ENCODE results near the gene YWHAQ. TPM values are rescaled to one million over a fixed set of nuclear protein-coding genes. Genes with fewer than 3 reads are reported as not detected.
"Not testable (repeated sequence)": the region's sequence is repeated elsewhere in the genome, so short reads cannot be mapped to it uniquely, and the experiment has no call there.

Gene YWHAQ
- polyA plus RNA-seq, 1 donor, result 467 TPM

GRCh38 chr2:9634133-9634532 lies 3.3 kb upstream of the YWHAQ start:
- no peak for DNase-seq

GRCh38 chr2:9631878-9632700 lies 1.3 kb upstream of the YWHAQ start:
- DNase-seq, result no peak

- DNase-seq, result no peak
Observed at GRCh38 chr2:9631553-9631819, 689 bp upstream of the YWHAQ start.

- peak; percentile 75 for DNase-seq
Observed at GRCh38 chr2:9630117-9630735, 571 bp downstream of the YWHAQ start.

- no peak for DNase-seq
Observed at GRCh38 chr2:9629222-9630116, 1.3 kb downstream of the YWHAQ start.

- DNase-seq, result no peak
Observed at GRCh38 chr2:9627310-9627709, 3.5 kb downstream of the YWHAQ start.

GRCh38 chr2:9623151-9623550 lies 7.6 kb downstream of the YWHAQ start:
- no peak for DNase-seq

GRCh38 chr2:9621655-9622054 lies 9.1 kb downstream of the YWHAQ start:
- DNase-seq, result not testable (repeated sequence)

- no peak for DNase-seq
Observed at GRCh38 chr2:9618410-9618809, 12.4 kb downstream of the YWHAQ start.

- DNase-seq, result no peak
Observed at GRCh38 chr2:9617749-9618148, 13.0 kb downstream of the YWHAQ start.

GRCh38 chr2:9617296-9617695 lies 13.5 kb downstream of the YWHAQ start:
- DNase-seq, result no peak

- DNase-seq, result no peak
Observed at GRCh38 chr2:9614562-9614961, 16.2 kb downstream of the YWHAQ start.

- no peak for DNase-seq
Observed at GRCh38 chr2:9613291-9613690, 17.5 kb downstream of the YWHAQ start.

GRCh38 chr2:9611549-9611912 lies 19.3 kb downstream of the YWHAQ start:
- not testable (repeated sequence) for DNase-seq

GRCh38 chr2:9610781-9611548 lies 19.8 kb downstream of the YWHAQ start:
- no peak for DNase-seq

GRCh38 chr2:9608491-9608890 lies 22.3 kb downstream of the YWHAQ start:
- DNase-seq, result not testable (repeated sequence)

- no peak for DNase-seq
Observed at GRCh38 chr2:9602412-9602811, 28.4 kb downstream of the YWHAQ start.

- DNase-seq, result no peak
Observed at GRCh38 chr2:9601397-9601796, 29.4 kb downstream of the YWHAQ start.

- DNase-seq, result no peak
Observed at GRCh38 chr2:9599430-9599829, 31.4 kb downstream of the YWHAQ start.

- no peak for DNase-seq
Observed at GRCh38 chr2:9596621-9597311, 34.0 kb downstream of the YWHAQ start.

- no peak for DNase-seq
Observed at GRCh38 chr2:9595746-9596145, 35.1 kb downstream of the YWHAQ start.

- not testable (repeated sequence) for DNase-seq
Observed at GRCh38 chr2:9595256-9595655, 35.5 kb downstream of the YWHAQ start.

Data from left kidney (tissue), 2 donors.